Measurements from ENCODE around the gene CNTNAP2.

- no peak for TF ChIP-seq GATA2 (IDR thresholded peaks at IDR 0.05; ENCODE audit: low read depth, low read length)
- TF ChIP-seq GATA3 (IDR thresholded peaks at IDR 0.05; ENCODE audit: low read depth, low read length), result no peak
Measured at GRCh38 chr7:148058753-148059152, 1942.2 kb downstream of the CNTNAP2 start.
